ENCODE data around the gene HMGB2.

DNA sequence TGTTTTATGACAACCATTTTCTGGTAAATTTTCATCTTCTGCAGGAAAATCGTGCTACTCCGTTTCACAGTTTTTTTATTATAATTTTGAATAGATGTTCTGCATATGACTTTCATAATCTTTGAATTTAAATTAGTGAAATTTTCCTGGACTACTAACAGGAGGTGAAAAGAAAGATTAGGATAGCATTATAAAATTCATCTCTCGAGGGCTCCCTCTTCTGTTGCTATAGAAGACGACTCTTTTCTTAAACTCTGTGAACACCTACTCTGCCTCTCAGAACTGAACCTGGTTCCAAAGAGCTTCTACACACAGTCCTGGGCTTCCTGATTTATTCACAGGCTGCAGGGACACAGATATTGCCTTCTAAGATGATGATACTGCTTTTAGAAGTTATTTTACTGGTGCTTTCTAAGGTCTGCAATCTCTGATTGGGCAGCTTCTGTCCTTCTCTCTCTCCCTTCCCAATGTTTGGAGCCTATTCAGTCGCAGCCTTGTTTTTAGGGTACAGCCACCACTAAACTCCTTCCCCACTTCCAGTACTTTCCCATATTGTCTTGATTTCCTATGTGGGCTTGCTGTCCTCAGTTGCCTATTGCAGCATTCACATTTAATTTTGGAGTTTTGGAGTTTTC, 26.5 kb upstream of the HMGB2 start:
- TF ChIP-seq POLR2AphosphoS5 (IDR thresholded peaks at IDR 0.05; ENCODE audit: low read depth, low read length) (no peak), POLR2A (IDR thresholded peaks at IDR 0.05; ENCODE audit: low read depth, low read length) (no peak), TAF1 (IDR thresholded peaks at IDR 0.05; ENCODE audit: borderline replicate concordance, low read depth, low read length) (no peak)

Data from GM12892 (cell line).